H9 (cell line): ENCODE results near the gene DDX19B. TPM values are rescaled to one million over a fixed set of nuclear protein-coding genes. Genes with fewer than 3 reads are reported as not detected.

Experiments used
- DNase-seq: peaks from one replicate; pipeline ENCODE4 v3.0.0-alpha.2; 2017
- H2AFZ ChIP-seq: one replicate; pipeline ENCODE4 v1.6.1; 2013; ENCODE audit warnings: mild to moderate bottlenecking, low read length, control low read depth, moderate library complexity
- H2AK5ac ChIP-seq: 2 replicates; pipeline ENCODE4 v1.6.1; 2013; ENCODE audit warnings: low read length, control low read depth, mixed read lengths; ENCODE audit not compliant: insufficient read length
- H2BK120ac ChIP-seq: one replicate; pipeline ENCODE4 v1.6.1; 2013; ENCODE audit warnings: low read depth, mild to moderate bottlenecking, low read length, control low read depth, inconsistent platforms; ENCODE audit not compliant: poor library complexity, severe bottlenecking
- H2BK12ac ChIP-seq: 2 replicates; pipeline ENCODE4 v1.6.1; 2013; ENCODE audit warnings: low read length, control low read depth, mixed read lengths, low read depth; ENCODE audit not compliant: insufficient read length
- H2BK15ac ChIP-seq: 2 replicates; pipeline ENCODE4 v1.6.1; 2013; ENCODE audit warnings: low read depth, low read length, control low read depth
- H2BK20ac ChIP-seq: one replicate; pipeline ENCODE4 v1.6.1; 2013; ENCODE audit warnings: low read depth, mild to moderate bottlenecking, low read length, control low read depth, inconsistent platforms; ENCODE audit not compliant: poor library complexity, severe bottlenecking
- H2BK5ac ChIP-seq: 2 replicates; pipeline ENCODE4 v1.6.1; 2013; ENCODE audit warnings: low read length, control low read depth, mixed read lengths; ENCODE audit not compliant: insufficient read length
- H3K14ac ChIP-seq: 2 replicates; pipeline ENCODE4 v1.6.1; 2013; ENCODE audit warnings: low read length, control low read depth; ENCODE audit not compliant: insufficient read depth
- H3K18ac ChIP-seq: 2 replicates; pipeline ENCODE4 v1.6.1; 2013; ENCODE audit warnings: low read depth, mild to moderate bottlenecking, mixed read lengths, low read length, control low read depth; ENCODE audit not compliant: insufficient read length
- H3K23ac ChIP-seq: 2 replicates; pipeline ENCODE4 v1.6.1; 2013; ENCODE audit warnings: low read length, control low read depth, mixed read lengths, low read depth; ENCODE audit not compliant: insufficient read length
- H3K23me2 ChIP-seq: 2 replicates; pipeline ENCODE4 v1.6.1; 2013; ENCODE audit warnings: low read depth, mild to moderate bottlenecking, mixed read lengths, low read length, control low read depth; ENCODE audit not compliant: insufficient read length, poor library complexity, severe bottlenecking
- H3K27ac ChIP-seq: 2 replicates; pipeline ENCODE4 v1.5.1; 2013; ENCODE audit warnings: low read length, control low read depth, mixed read lengths, low read depth; ENCODE audit not compliant: insufficient read length
- H3K27me3 ChIP-seq: 2 replicates; pipeline ENCODE4 v1.6.1; 2013; ENCODE audit warnings: low read length, control low read depth, inconsistent platforms; ENCODE audit not compliant: insufficient read depth
- H3K4ac ChIP-seq: 2 replicates; pipeline ENCODE4 v1.6.1; 2013; ENCODE audit warnings: low read depth, mild to moderate bottlenecking, control low read depth, inconsistent platforms, low read length, moderate library complexity
- H3K4me1 ChIP-seq: 2 replicates; pipeline ENCODE4 v1.6.1; 2013; ENCODE audit warnings: low read length, control low read depth, inconsistent platforms; ENCODE audit not compliant: insufficient read depth
- H3K4me2 ChIP-seq: 2 replicates; pipeline ENCODE4 v1.6.1; 2013; ENCODE audit warnings: low read length, control low read depth, mixed read lengths; ENCODE audit not compliant: insufficient read length, insufficient read depth
- H3K56ac ChIP-seq: 2 replicates; pipeline ENCODE4 v1.6.1; 2013; ENCODE audit warnings: low read depth, mild to moderate bottlenecking, mixed read lengths, low read length, control low read depth; ENCODE audit not compliant: insufficient read length
- H3K79me1 ChIP-seq: 2 replicates; pipeline ENCODE4 v1.6.1; 2013; ENCODE audit warnings: low read depth, mild to moderate bottlenecking, moderate library complexity, low read length, control low read depth, inconsistent platforms; ENCODE audit not compliant: insufficient read depth, poor library complexity, severe bottlenecking
- H3K79me2 ChIP-seq: 2 replicates; pipeline ENCODE4 v1.6.1; 2013; ENCODE audit warnings: low read length, control low read depth, inconsistent platforms; ENCODE audit not compliant: insufficient read depth
- H3K9ac ChIP-seq: 2 replicates; pipeline ENCODE4 v1.6.1; 2013; ENCODE audit warnings: low read length, control low read depth, mixed read lengths; ENCODE audit not compliant: insufficient read length; ENCODE audit errors: extremely low read depth
- H3K9me3 ChIP-seq: one replicate; pipeline ENCODE4 v1.6.1; 2013; ENCODE audit warnings: low read depth, low read length, inconsistent platforms; ENCODE audit not compliant: control insufficient read depth
- H3T11ph ChIP-seq: one replicate; pipeline ENCODE4 v1.6.1; 2013; ENCODE audit warnings: mild to moderate bottlenecking, low read length, control low read depth, inconsistent platforms
- H4K20me1 ChIP-seq: one replicate; pipeline ENCODE4 v1.6.1; 2013; ENCODE audit not compliant: control insufficient read depth, insufficient read length, insufficient read depth
- H4K5ac ChIP-seq: 2 replicates; pipeline ENCODE4 v1.6.1; 2013; ENCODE audit warnings: low read depth, mild to moderate bottlenecking, mixed read lengths, low read length, control low read depth; ENCODE audit not compliant: insufficient read length
- H4K8ac ChIP-seq: replicated peaks from 2 replicates; pipeline ENCODE4 v1.6.1; 2013; ENCODE audit warnings: low read length, control low read depth, mixed read lengths, low read depth; ENCODE audit not compliant: insufficient read length
- H4K91ac ChIP-seq: 2 replicates; pipeline ENCODE4 v1.6.1; 2013; ENCODE audit warnings: low read depth, mild to moderate bottlenecking, moderate library complexity, mixed read lengths, low read length, control low read depth; ENCODE audit not compliant: insufficient read length
- H3K27ac Mint-ChIP-seq, 3 experiments: 2 replicates in 2 of 3; 3 replicates in 1 of 3; pipeline ENCODE4 v1.8.0; 2020 to 2021; ENCODE audit warnings: mixed read lengths in 3 of 3, mild to moderate bottlenecking in 1 of 3, moderate library complexity in 1 of 3
- H3K27me3 Mint-ChIP-seq: 2 replicates; pipeline ENCODE4 v1.8.0; 2021; ENCODE audit warnings: low read depth, mild to moderate bottlenecking, moderate library complexity, mixed read lengths
- H3K36me3 Mint-ChIP-seq, 3 experiments: 2 replicates in 2 of 3; 3 replicates in 1 of 3; pipeline ENCODE4 v1.8.0; 2020 to 2021; ENCODE audit warnings: low read depth in 3 of 3, mixed read lengths in 3 of 3; ENCODE audit not compliant: insufficient read depth in 1 of 3
- H3K4me1 Mint-ChIP-seq, 2 experiments: 2 replicates each; pipeline ENCODE4 v1.8.0; 2020; ENCODE audit warnings: mixed read lengths in 2 of 2
- H3K4me3 Mint-ChIP-seq, 2 experiments: 2 replicates in 1 of 2; 3 replicates in 1 of 2; pipeline ENCODE4 v1.8.0; 2020 to 2021; ENCODE audit warnings: mild to moderate bottlenecking in 2 of 2, mixed read lengths in 2 of 2, moderate library complexity in 1 of 2
- H3K9me3 Mint-ChIP-seq, 2 experiments: 2 replicates in 1 of 2; 3 replicates in 1 of 2; pipeline ENCODE4 v1.8.0; 2020; ENCODE audit warnings: mild to moderate bottlenecking in 2 of 2, mixed read lengths in 2 of 2, moderate library complexity in 1 of 2
- WGBS: extraction: QIAGEN DNeasy Blood & Tissue Kit; methylation state at CpG from one replicate; pipeline ENCODE4 v1.1.7; 2013; ENCODE audit warnings: missing lambda C conversion rate, low lambda C conversion rate, mixed read lengths; ENCODE audit not compliant: insufficient read length; ENCODE audit errors: extremely low coverage; 5-methylcytosine and 5-hydroxymethylcytosine counted together
- total RNA-seq: library from RNA; stranded (reverse); gene quantifications from 2 replicates; pipeline ENCODE4 v1.2.1, GENCODE V29; 2021
- TF ChIP-seq, protein P1 (sequence below): fragments of 200-600 bp; sonication (generic); conservative IDR thresholded peaks from 3 replicates; pipeline ENCODE4 v1.8.0; 2021; ENCODE audit warnings: antibody characterized with exemption, mild to moderate bottlenecking

The DDX19B gene
- total RNA-seq, 1 experiment from 2014 or later: 47.3 TPM

DNA sequence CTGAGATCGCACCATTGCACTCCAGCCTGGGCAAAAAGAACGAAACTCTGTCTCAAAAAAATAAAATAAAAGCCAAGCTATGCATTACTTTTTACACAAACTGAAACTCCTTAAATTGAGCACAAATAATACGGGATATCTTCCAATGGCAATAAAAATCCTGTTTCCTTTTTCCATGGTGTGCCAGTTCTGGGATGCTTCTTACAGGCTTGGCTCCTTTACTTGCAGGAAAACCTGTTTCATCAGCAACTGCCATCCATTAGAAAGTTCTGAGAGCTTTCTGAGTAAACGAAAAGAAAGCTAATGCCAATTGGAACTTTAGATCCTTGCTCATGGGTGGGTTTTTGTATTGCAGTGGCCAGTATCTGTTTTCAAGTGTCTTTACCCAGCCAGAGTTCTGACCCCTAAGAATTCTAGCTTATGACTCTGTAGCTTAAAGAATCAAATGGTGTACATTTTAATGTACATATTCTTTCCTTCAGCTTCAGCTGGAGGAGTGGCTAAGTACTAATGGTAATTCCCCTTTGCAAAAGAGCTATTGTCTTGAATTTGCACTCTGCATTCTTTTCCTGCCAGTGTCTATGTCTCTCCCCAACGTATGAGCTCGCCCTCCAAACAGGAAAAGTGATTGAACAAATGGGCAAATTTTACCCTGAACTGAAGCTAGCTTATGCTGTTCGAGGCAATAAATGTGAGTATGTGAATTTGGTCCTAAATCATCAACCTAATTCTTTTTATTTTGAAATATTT lies 26.2 kb downstream of the DDX19B start:
- TF ChIP-seq, protein P1, sequence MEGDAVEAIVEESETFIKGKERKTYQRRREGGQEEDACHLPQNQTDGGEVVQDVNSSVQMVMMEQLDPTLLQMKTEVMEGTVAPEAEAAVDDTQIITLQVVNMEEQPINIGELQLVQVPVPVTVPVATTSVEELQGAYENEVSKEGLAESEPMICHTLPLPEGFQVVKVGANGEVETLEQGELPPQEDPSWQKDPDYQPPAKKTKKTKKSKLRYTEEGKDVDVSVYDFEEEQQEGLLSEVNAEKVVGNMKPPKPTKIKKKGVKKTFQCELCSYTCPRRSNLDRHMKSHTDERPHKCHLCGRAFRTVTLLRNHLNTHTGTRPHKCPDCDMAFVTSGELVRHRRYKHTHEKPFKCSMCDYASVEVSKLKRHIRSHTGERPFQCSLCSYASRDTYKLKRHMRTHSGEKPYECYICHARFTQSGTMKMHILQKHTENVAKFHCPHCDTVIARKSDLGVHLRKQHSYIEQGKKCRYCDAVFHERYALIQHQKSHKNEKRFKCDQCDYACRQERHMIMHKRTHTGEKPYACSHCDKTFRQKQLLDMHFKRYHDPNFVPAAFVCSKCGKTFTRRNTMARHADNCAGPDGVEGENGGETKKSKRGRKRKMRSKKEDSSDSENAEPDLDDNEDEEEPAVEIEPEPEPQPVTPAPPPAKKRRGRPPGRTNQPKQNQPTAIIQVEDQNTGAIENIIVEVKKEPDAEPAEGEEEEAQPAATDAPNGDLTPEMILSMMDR: no peak
- H4K91ac ChIP-seq: no peak overlapping the region
- no peak overlapping the region for H2BK120ac ChIP-seq
- H3K4me2 ChIP-seq: no peak overlapping the region
- H3K4ac ChIP-seq: no peak overlapping the region
- no peaks in the 10 kb centered on the region for H3K9me3 Mint-ChIP-seq
- no peaks in the 10 kb centered on the region for H3K23me2 ChIP-seq
- WGBS: no CpG with 5 or more reads among the region's 7 CpGs
- no peaks in the 10 kb centered on the region for H3K79me1 ChIP-seq
- no peak overlapping the region for H3K14ac ChIP-seq
- H3K36me3 Mint-ChIP-seq: peaks cover 19 to 43% (median 42%) of the 10 kb centered on the region in 3 experiments; a peak in 6 of 7 replicates
- no peaks in the 10 kb centered on the region for H3K4me1 Mint-ChIP-seq
- H3K9me3 ChIP-seq: no peaks in the 10 kb centered on the region
- no peak overlapping the region for H2BK12ac ChIP-seq
- no peaks in the 10 kb centered on the region for H3K27me3 ChIP-seq
- no peak overlapping the region for H4K5ac ChIP-seq
- H3K18ac ChIP-seq: no peak overlapping the region
- no peak overlapping the region for H3K4me3 Mint-ChIP-seq
- H3K9ac ChIP-seq: no peak overlapping the region
- H3K27ac Mint-ChIP-seq: no peak overlapping the region
- no peak overlapping the region for H2BK5ac ChIP-seq
- no peak for DNase-seq
- H3K27me3 Mint-ChIP-seq: no peaks in the 10 kb centered on the region
- no peak overlapping the region for H3K56ac ChIP-seq
- H3T11ph ChIP-seq: no peak overlapping the region
- H2BK15ac ChIP-seq: no peak overlapping the region
- H2AK5ac ChIP-seq: no peak overlapping the region
- H4K20me1 ChIP-seq: no peaks in the 10 kb centered on the region
- no peak overlapping the region for H2BK20ac ChIP-seq
- no peaks in the 10 kb centered on the region for H3K4me1 ChIP-seq
- H2AFZ ChIP-seq: no peak overlapping the region
- H4K8ac ChIP-seq: no peak overlapping the region
- no peak overlapping the region for H3K27ac ChIP-seq
- no peak overlapping the region for H3K23ac ChIP-seq
- no peaks in the 10 kb centered on the region for H3K79me2 ChIP-seq
